HL-60 (cell line): Measurements from ENCODE around the gene CCDC158.

Source experiments
- TF ChIP-seq, protein P1 (sequence below): IDR thresholded peaks from one replicate; pipeline ENCODE4 v1.5.1; 2011; ENCODE audit warnings: low read length, control low read depth, inconsistent platforms; ENCODE audit not compliant: insufficient read depth
- TF ChIP-seq, protein P2 (sequence below): IDR thresholded peaks from 2 replicates; pipeline ENCODE4 v1.6.1; 2012; ENCODE audit warnings: low read depth; ENCODE audit not compliant: insufficient replicate concordance

DNA sequence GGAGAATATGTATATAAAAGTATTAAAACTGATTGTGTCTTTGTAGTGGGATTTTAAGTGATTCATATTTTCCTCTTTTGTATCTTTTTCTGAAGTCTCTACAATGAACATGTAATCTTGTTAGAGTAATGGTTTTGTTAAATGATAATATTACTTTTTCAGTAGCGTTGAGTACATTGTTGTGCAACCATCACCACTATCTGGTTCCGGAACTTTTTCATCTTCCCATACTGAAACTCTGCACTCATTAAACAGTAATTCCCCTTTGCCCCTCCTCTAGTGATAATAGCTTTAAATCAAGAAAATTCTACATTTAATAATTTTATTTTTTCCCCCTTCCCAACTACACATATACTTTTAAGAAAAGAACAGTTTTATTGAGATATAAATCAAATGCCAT lies 37.4 kb upstream of the CCDC158 start:
- TF ChIP-seq, protein P1, sequence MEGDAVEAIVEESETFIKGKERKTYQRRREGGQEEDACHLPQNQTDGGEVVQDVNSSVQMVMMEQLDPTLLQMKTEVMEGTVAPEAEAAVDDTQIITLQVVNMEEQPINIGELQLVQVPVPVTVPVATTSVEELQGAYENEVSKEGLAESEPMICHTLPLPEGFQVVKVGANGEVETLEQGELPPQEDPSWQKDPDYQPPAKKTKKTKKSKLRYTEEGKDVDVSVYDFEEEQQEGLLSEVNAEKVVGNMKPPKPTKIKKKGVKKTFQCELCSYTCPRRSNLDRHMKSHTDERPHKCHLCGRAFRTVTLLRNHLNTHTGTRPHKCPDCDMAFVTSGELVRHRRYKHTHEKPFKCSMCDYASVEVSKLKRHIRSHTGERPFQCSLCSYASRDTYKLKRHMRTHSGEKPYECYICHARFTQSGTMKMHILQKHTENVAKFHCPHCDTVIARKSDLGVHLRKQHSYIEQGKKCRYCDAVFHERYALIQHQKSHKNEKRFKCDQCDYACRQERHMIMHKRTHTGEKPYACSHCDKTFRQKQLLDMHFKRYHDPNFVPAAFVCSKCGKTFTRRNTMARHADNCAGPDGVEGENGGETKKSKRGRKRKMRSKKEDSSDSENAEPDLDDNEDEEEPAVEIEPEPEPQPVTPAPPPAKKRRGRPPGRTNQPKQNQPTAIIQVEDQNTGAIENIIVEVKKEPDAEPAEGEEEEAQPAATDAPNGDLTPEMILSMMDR, result no peak
- TF ChIP-seq, protein P2, sequence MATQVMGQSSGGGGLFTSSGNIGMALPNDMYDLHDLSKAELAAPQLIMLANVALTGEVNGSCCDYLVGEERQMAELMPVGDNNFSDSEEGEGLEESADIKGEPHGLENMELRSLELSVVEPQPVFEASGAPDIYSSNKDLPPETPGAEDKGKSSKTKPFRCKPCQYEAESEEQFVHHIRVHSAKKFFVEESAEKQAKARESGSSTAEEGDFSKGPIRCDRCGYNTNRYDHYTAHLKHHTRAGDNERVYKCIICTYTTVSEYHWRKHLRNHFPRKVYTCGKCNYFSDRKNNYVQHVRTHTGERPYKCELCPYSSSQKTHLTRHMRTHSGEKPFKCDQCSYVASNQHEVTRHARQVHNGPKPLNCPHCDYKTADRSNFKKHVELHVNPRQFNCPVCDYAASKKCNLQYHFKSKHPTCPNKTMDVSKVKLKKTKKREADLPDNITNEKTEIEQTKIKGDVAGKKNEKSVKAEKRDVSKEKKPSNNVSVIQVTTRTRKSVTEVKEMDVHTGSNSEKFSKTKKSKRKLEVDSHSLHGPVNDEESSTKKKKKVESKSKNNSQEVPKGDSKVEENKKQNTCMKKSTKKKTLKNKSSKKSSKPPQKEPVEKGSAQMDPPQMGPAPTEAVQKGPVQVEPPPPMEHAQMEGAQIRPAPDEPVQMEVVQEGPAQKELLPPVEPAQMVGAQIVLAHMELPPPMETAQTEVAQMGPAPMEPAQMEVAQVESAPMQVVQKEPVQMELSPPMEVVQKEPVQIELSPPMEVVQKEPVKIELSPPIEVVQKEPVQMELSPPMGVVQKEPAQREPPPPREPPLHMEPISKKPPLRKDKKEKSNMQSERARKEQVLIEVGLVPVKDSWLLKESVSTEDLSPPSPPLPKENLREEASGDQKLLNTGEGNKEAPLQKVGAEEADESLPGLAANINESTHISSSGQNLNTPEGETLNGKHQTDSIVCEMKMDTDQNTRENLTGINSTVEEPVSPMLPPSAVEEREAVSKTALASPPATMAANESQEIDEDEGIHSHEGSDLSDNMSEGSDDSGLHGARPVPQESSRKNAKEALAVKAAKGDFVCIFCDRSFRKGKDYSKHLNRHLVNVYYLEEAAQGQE, result no peak
